Gastrocnemius medialis (tissue), 4 donors: Measurements from ENCODE around the gene MAP3K4.

Experiments
- CTCF ChIP-seq, 5 experiments: fragments of 450-650 bp in 3 of 5; fragments of 200-600 bp in 2 of 5; sonication (generic) in 2 of 5; IDR thresholded peaks in 4 of 5; conservative IDR thresholded peaks in 1 of 5; 1 replicate in 4 of 5; 2 replicates in 1 of 5; pipeline ENCODE4 v1.5.1; 2016 to 2019; ENCODE audit warnings: antibody characterized with exemption in 5 of 5, mild to moderate bottlenecking in 3 of 5, moderate library complexity in 3 of 5
- POLR2A ChIP-seq, 2 donors: fragments of 450-650 bp; IDR thresholded peaks; one replicate each; pipeline ENCODE4 v1.6.1; 2017; ENCODE audit warnings: antibody characterized with exemption in 2 of 2, mild to moderate bottlenecking in 2 of 2, moderate library complexity in 2 of 2

GRCh38 chr6:161023316-161023715 is 31.7 kb downstream of the MAP3K4 start:
- TF ChIP-seq CTCF (IDR thresholded peaks at IDR 0.05 in 4 of 5, conservative IDR thresholded peaks at IDR 0.05 in 1 of 5) (no peak), POLR2A (IDR thresholded peaks at IDR 0.05) (no peak)
